Astrocyte of the cerebellum (primary cell): ENCODE data around the gene PFN3.

Source experiments
- DNase-seq: peaks from one replicate; pipeline ENCODE4 v3.0.0-alpha.2; 2011; ENCODE audit warnings: low read depth
- H3K4me3 ChIP-seq: 2 replicates; pipeline ENCODE4 v1.5.1; 2011; ENCODE audit warnings: mild to moderate bottlenecking, low read depth, low read length, moderate library complexity
- CTCF ChIP-seq: IDR thresholded peaks from 2 replicates; pipeline ENCODE4 v1.5.1; 2012; ENCODE audit warnings: low read length, low read depth, moderate library complexity, mild to moderate bottlenecking; ENCODE audit errors: missing control alignments
- in situ Hi-C: cut with HindIII; loops from 2 replicates; pipeline ENCODE4 v1.10.0; 2017; ENCODE audit warnings: low sequenced_read_pairs

The PFN3 gene

GRCh38 chr5:177428574-177429217 lies 28.2 kb upstream of the PFN3 start:
- no peak overlapping the region for H3K4me3 ChIP-seq
- TF ChIP-seq CTCF: no peak
- in situ Hi-C loops: no loop called here
- no peak for DNase-seq

DNA sequence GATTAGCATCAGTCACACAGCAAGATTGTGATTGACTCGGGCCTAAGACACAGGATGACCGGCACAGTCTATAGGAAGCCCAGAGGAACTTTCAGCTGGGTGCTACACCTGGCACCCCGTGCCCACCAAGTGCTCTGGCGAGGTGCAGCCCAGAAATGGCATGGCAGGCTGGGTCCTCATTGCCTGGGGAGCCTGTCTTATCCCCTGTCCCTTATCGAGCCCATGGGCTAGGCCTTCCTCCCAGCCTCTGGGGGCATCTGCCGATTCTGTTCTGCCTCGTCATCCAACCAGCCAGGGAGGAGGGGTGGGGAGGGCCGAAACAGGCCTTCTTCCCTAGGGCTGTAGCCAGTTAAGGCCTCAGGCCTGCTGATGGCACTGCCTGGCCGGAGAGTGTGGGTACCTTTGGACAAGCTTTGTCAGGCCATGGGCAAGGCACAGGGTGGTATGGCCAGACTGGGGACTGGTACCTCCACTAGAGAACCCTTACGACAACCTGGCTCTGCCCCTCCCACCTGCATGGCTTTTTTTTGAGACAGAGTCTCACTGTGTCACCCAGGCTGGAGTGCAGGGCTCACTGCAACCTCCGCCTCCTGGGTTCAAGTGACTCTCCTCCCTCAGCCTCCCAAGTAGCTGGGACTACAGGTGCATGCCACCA lies 27.6 kb upstream of the PFN3 start:
- in situ Hi-C loops: no loop called here
- DNase-seq: no peak

GRCh38 chr5:177427211-177427822 lies 26.9 kb upstream of the PFN3 start:
- in situ Hi-C loops: no loop called here
- H3K4me3 ChIP-seq: peak overlapping the region; percentile 75
- no peak for DNase-seq
- TF ChIP-seq CTCF: no peak

More for the DNA sequence above, 27.6 kb upstream of the PFN3 start:
- peak overlapping the region; percentile 75 for H3K4me3 ChIP-seq
- TF ChIP-seq CTCF: no peak

DNA sequence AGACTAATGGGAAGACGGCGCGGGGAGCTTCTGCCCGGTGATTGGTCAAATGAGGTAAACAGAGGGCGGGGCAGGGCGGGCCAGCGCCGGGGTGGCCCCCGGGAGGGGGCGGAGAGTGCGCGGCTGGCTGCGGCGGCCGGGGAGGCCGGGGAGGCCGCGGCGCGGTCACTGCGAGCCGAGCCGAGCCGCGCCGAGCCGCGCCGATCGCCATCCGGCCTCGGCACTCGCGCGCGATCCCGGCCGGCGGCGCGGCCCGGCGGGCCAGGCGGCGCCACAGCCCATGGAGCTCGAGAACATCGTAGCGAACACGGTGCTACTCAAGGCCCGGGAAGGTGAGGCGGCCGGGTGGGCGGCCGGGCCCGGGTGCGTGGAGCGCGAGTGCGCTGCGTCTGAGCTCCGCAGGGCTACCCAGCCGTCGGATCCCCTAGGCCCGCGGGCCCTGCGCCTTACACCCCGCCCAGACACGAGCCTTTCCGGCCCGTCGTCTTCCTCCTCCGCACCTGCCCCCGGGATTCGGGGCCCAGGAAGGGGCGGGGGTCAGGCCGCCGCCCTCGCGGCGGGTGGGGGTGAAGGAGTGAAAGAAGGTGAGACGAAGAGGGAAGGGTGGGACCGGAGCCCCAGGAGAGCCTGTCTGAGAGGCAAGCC lies 26.2 kb upstream of the PFN3 start, which contains the start of gene GRK6:
Gene GRK6 (plus strand): TSS at position 111 of the 645 bp plus-strand sequence. CDS start 170 bp downstream, at position 281.
- no peak for DNase-seq
- in situ Hi-C loops: no loop called here
- peak within 1 kb of the TSS; percentile 75 for H3K4me3 ChIP-seq

GRCh38 chr5:177425801-177426565 lies 25.5 kb upstream of the PFN3 start:
- no peak for TF ChIP-seq CTCF
- in situ Hi-C loops: no loop called here
- peak overlapping the region; percentile 53 for H3K4me3 ChIP-seq
- DNase-seq: peak; percentile 100

More for the DNA sequence above, 26.2 kb upstream of the PFN3 start, which contains the start of gene GRK6:
- no peak for TF ChIP-seq CTCF

DNA sequence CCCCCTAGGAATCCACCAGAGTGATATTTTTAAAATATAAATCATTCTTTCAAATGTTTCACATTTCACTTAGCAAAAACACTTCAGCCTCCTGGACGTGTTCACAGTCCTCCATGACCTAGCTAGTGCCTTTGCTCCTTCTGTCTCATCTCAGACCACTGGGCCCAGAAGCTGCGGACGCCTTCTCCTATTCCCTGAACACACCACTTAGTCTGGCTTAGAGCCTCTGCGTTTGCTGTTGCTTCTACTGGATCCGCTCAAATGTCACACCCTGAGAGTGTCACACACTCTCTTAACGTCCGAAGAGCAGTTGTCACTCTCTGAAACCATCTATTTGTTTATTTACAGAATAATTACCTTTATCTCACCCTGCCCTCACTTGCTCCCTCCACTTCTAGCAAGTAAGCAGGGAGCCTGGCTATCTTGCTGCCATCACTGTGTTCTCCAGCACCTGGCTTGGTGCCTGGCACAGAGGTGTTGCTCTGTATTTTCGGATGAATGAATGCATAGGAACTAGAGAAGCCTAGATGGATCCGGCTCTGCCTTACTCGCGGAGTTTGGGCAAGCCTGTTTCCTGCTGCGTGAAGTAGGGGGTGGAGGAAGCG lies 24.8 kb upstream of the PFN3 start:
- no peak for TF ChIP-seq CTCF
- H3K4me3 ChIP-seq: peak overlapping the region; percentile 53
- in situ Hi-C loops: no loop called here
- no peak for DNase-seq
